Osteocyte (in vitro differentiated cells): ENCODE results near the gene TAB3. TPM values are rescaled to one million over a fixed set of nuclear protein-coding genes. Genes with fewer than 3 reads are reported as not detected.
"Not testable (repeated sequence)": the region's sequence is repeated elsewhere in the genome, so short reads cannot be mapped to it uniquely, and the experiment has no call there.

Experiments
- DNase-seq: peaks from one replicate; pipeline ENCODE4 v3.0.0; 2021; ENCODE audit warnings: mixed read lengths; ENCODE audit not compliant: unreplicated experiment; ENCODE audit errors: extremely low spot score
- H3K27ac Mint-ChIP-seq: one replicate; pipeline ENCODE4 v1.8.0; 2021; ENCODE audit warnings: mild to moderate bottlenecking, mixed read lengths; ENCODE audit not compliant: unreplicated experiment
- H3K27me3 Mint-ChIP-seq: one replicate; pipeline ENCODE4 v1.8.0; 2021; ENCODE audit warnings: mixed read lengths; ENCODE audit not compliant: unreplicated experiment
- H3K36me3 Mint-ChIP-seq: one replicate; pipeline ENCODE4 v1.8.0; 2021; ENCODE audit warnings: mixed read lengths; ENCODE audit not compliant: unreplicated experiment
- H3K4me1 Mint-ChIP-seq: one replicate; pipeline ENCODE4 v1.8.0; 2021; ENCODE audit warnings: mixed read lengths; ENCODE audit not compliant: unreplicated experiment
- H3K4me3 Mint-ChIP-seq: one replicate; pipeline ENCODE4 v1.8.0; 2021; ENCODE audit warnings: mild to moderate bottlenecking, moderate library complexity, mixed read lengths; ENCODE audit not compliant: unreplicated experiment
- H3K9me3 Mint-ChIP-seq: one replicate; pipeline ENCODE4 v1.8.0; 2021; ENCODE audit warnings: mixed read lengths; ENCODE audit not compliant: unreplicated experiment
- total RNA-seq: library from RNA; stranded (reverse); gene quantifications from 2 replicates; pipeline ENCODE4 v1.2.1, GENCODE V29; 2021
- TF ChIP-seq, protein P1 (sequence below): fragments of 200-600 bp; sonication (generic); IDR thresholded peaks from 2 replicates; pipeline ENCODE4 v1.5.0; 2021; ENCODE audit warnings: antibody characterized with exemption, mild to moderate bottlenecking, moderate library complexity

The TAB3 gene
- total RNA-seq, 1 donor from 2014 or later: 13.3 TPM

GRCh38 chrX:30804462-30804861 is 84.6 kb downstream of the TAB3 start:
- Mint-ChIP-seq H3K4me3 (no peak overlapping the region), H3K27me3 (no peaks in the 10 kb centered on the region), H3K27ac (no peak overlapping the region), H3K36me3 (no peaks in the 10 kb centered on the region), H3K4me1 (no peaks in the 10 kb centered on the region), H3K9me3 (no peaks in the 10 kb centered on the region)
- TF ChIP-seq, protein P1, sequence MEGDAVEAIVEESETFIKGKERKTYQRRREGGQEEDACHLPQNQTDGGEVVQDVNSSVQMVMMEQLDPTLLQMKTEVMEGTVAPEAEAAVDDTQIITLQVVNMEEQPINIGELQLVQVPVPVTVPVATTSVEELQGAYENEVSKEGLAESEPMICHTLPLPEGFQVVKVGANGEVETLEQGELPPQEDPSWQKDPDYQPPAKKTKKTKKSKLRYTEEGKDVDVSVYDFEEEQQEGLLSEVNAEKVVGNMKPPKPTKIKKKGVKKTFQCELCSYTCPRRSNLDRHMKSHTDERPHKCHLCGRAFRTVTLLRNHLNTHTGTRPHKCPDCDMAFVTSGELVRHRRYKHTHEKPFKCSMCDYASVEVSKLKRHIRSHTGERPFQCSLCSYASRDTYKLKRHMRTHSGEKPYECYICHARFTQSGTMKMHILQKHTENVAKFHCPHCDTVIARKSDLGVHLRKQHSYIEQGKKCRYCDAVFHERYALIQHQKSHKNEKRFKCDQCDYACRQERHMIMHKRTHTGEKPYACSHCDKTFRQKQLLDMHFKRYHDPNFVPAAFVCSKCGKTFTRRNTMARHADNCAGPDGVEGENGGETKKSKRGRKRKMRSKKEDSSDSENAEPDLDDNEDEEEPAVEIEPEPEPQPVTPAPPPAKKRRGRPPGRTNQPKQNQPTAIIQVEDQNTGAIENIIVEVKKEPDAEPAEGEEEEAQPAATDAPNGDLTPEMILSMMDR: no peak
- no peak for DNase-seq

DNA sequence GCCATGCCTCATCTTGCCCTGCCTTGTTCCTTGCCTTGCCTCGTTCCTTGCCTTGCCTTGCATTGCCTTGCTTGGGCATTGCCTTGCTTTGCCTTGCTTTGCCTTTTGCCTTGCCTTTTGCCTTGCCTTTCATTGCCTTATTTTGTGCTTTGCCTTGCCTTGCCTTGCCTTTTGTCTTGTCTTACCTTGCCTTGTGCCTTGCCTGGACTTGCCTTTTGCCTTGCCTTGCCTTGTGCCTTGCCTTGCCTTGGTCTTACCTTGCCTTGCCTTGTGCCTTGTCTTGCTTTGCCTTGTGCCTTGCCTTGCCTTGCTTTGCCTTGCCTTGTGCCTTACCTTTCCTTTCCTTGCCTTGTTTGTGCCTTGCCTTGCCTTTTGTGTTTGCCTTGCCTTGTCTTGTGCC is 88.2 kb downstream of the TAB3 start:
- Mint-ChIP-seq H3K27ac (no peak overlapping the region), H3K4me1 (no peaks in the 10 kb centered on the region), H3K4me3 (no peak overlapping the region), H3K36me3 (no peaks in the 10 kb centered on the region), H3K9me3 (no peaks in the 10 kb centered on the region), H3K27me3 (no peaks in the 10 kb centered on the region)
- DNase-seq: no peak
- TF ChIP-seq, protein P1: no peak

GRCh38 chrX:30799327-30799726 is 89.7 kb downstream of the TAB3 start:
- Mint-ChIP-seq H3K9me3 (no peaks in the 10 kb centered on the region), H3K27me3 (no peaks in the 10 kb centered on the region), H3K4me3 (no peak overlapping the region), H3K27ac (no peak overlapping the region), H3K36me3 (no peaks in the 10 kb centered on the region), H3K4me1 (no peaks in the 10 kb centered on the region)
- TF ChIP-seq, protein P1: no peak
- DNase-seq: no peak

GRCh38 chrX:30798810-30799209 is 90.2 kb downstream of the TAB3 start:
- Mint-ChIP-seq H3K27ac (no peak overlapping the region), H3K4me1 (no peaks in the 10 kb centered on the region), H3K36me3 (no peaks in the 10 kb centered on the region), H3K9me3 (peaks cover 5% of the 10 kb centered on the region), H3K4me3 (no peak overlapping the region), H3K27me3 (no peaks in the 10 kb centered on the region)
- TF ChIP-seq, protein P1: no peak
- no peak for DNase-seq

DNA sequence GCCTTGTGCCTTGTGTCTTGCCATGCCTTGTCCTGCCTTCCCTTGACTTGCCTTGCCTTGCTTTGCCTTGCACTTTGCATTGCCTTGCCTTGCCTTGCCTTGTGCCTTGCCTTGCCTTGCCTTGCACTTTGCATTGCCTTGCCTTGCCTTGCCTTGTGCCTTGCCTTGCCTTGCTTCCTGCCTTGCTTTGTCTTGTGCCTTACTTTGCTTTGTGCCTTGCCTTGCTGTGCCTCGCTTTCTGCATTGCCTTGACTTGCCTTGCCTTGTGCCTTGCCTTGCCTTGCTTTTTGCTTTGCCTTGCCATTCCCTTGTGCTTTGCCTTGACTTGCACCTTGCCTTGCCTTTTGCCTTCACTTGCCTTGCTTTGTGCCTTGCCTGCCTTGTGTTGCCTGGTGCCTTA is 91.8 kb downstream of the TAB3 start:
- H3K27me3 Mint-ChIP-seq, H3K4me1 Mint-ChIP-seq, DNase-seq, H3K9me3 Mint-ChIP-seq, H3K36me3 Mint-ChIP-seq, H3K27ac Mint-ChIP-seq, H3K4me3 Mint-ChIP-seq: not testable (repeated sequence)
